Kidney glomerular epithelial cell (primary cell): ENCODE results near the gene RHOJ.
"Not testable (repeated sequence)": the region's sequence is repeated elsewhere in the genome, so short reads cannot be mapped to it uniquely, and the experiment has no call there.

Experiments
- DNase-seq: peaks from one replicate; lab custom pipeline; 2025; lab: John Stamatoyannopoulos, UW

RHOJ gene

GRCh38 chr14:63204407-63205043 is at the start of gene RHOJ:
Gene RHOJ (plus strand): TSS chr14:63204443. CDS start chr14:63204870, 427 bp downstream.
- DNase-seq: no peak

- no peak for DNase-seq
Observed at GRCh38 chr14:63155511-63156185, 48.6 kb upstream of the RHOJ start.

GRCh38 chr14:63157195-63157594 is 47.0 kb upstream of the RHOJ start:
- no peak for DNase-seq

GRCh38 chr14:63163306-63163705 is 40.9 kb upstream of the RHOJ start:
- no peak for DNase-seq

- DNase-seq: no peak
Observed at GRCh38 chr14:63164108-63164683, 40.0 kb upstream of the RHOJ start.

- DNase-seq: not testable (repeated sequence)
Observed at GRCh38 chr14:63165267-63165666, 39.0 kb upstream of the RHOJ start.

- no peak for DNase-seq
Observed at GRCh38 chr14:63167044-63167443, 37.2 kb upstream of the RHOJ start.

GRCh38 chr14:63174760-63175191 is 29.5 kb upstream of the RHOJ start:
- peak; percentile 44 for DNase-seq

- DNase-seq: no peak
Observed at GRCh38 chr14:63175531-63175930, 28.7 kb upstream of the RHOJ start.

- DNase-seq: no peak
Observed at GRCh38 chr14:63178912-63179311, 25.3 kb upstream of the RHOJ start.

- DNase-seq: no peak
Observed at GRCh38 chr14:63179383-63179782, 24.9 kb upstream of the RHOJ start.

GRCh38 chr14:63180011-63180410 is 24.2 kb upstream of the RHOJ start:
- DNase-seq: no peak

GRCh38 chr14:63182968-63183367 is 21.3 kb upstream of the RHOJ start:
- no peak for DNase-seq

GRCh38 chr14:63186453-63186852 is 17.8 kb upstream of the RHOJ start:
- no peak for DNase-seq

- DNase-seq: no peak
Observed at GRCh38 chr14:63191211-63191610, 13.0 kb upstream of the RHOJ start.

GRCh38 chr14:63192085-63192484 is 12.2 kb upstream of the RHOJ start:
- DNase-seq: no peak

- no peak for DNase-seq
Observed at GRCh38 chr14:63193236-63193635, 11.0 kb upstream of the RHOJ start.

GRCh38 chr14:63200035-63200740 is 4.1 kb upstream of the RHOJ start:
- no peak for DNase-seq

- no peak for DNase-seq
Observed at GRCh38 chr14:63200767-63201166, 3.5 kb upstream of the RHOJ start.

- no peak for DNase-seq
Observed at GRCh38 chr14:63203015-63203414, 1.2 kb upstream of the RHOJ start.

GRCh38 chr14:63203618-63204406 is 431 bp upstream of the RHOJ start:
- DNase-seq: peak; percentile 94

GRCh38 chr14:63205044-63205575 is 867 bp downstream of the RHOJ start:
- DNase-seq: no peak
